Activated naive CD4-positive, alpha-beta T cell treated with anti-CD3 and anti-CD28 coated beads, Interleukin-2, amount 50 U/mL, for 24 hours (primary cell): ENCODE measurements around the gene GPRC5D.

ENCODE experiments used
- H3K27ac Mint-ChIP-seq: one replicate; pipeline ENCODE4 v1.8.0; 2021; ENCODE audit warnings: mild to moderate bottlenecking, mixed read lengths
- H3K27me3 Mint-ChIP-seq: one replicate; pipeline ENCODE4 v1.8.0; 2021; ENCODE audit warnings: mixed read lengths
- H3K36me3 Mint-ChIP-seq: one replicate; pipeline ENCODE4 v1.8.0; 2021; ENCODE audit warnings: mixed read lengths
- H3K4me1 Mint-ChIP-seq: one replicate; pipeline ENCODE4 v1.8.0; 2021; ENCODE audit warnings: mixed read lengths
- H3K4me3 Mint-ChIP-seq: one replicate; pipeline ENCODE4 v1.8.0; 2021; ENCODE audit warnings: mild to moderate bottlenecking, mixed read lengths
- H3K9me3 Mint-ChIP-seq: one replicate; pipeline ENCODE4 v1.8.0; 2021; ENCODE audit warnings: mixed read lengths

Gene GPRC5D

GRCh38 chr12:12892681-12893141, 59.3 kb downstream of the GPRC5D start:
- no peaks in the 10 kb centered on the region for H3K9me3 Mint-ChIP-seq
- no peak overlapping the region for H3K27ac Mint-ChIP-seq
- H3K4me1 Mint-ChIP-seq = peaks cover 7% of the 10 kb centered on the region
- H3K4me3 Mint-ChIP-seq = no peak overlapping the region
- H3K27me3 Mint-ChIP-seq = peaks cover 4% of the 10 kb centered on the region
- H3K36me3 Mint-ChIP-seq = no peaks in the 10 kb centered on the region

GRCh38 chr12:12891881-12892355, 60.1 kb downstream of the GPRC5D start:
- H3K36me3 Mint-ChIP-seq = no peaks in the 10 kb centered on the region
- peaks cover 4% of the 10 kb centered on the region for H3K27me3 Mint-ChIP-seq
- no peaks in the 10 kb centered on the region for H3K9me3 Mint-ChIP-seq
- peak overlapping the region; percentile 88 for H3K4me3 Mint-ChIP-seq
- H3K27ac Mint-ChIP-seq = no peak overlapping the region
- peaks cover 7% of the 10 kb centered on the region for H3K4me1 Mint-ChIP-seq

GRCh38 chr12:12891080-12891880, 60.7 kb downstream of the GPRC5D start, which contains the start of gene GPRC5A:
Gene GPRC5A, plus strand, starts transcription at chr12:12891562. Its CDS starts 16,688 bp downstream, at chr12:12908250.
- H3K27me3 Mint-ChIP-seq = peaks cover 4% of the 10 kb centered on the region
- peak within 1 kb of the TSS; percentile 86 for H3K27ac Mint-ChIP-seq

More at GRCh38 chr12:12891080-12891880, 60.7 kb downstream of the GPRC5D start, which contains the start of gene GPRC5A:
- Mint-ChIP-seq H3K4me3 (peak within 1 kb of the TSS; percentile 88), H3K9me3 (no peaks in the 10 kb centered on the region), H3K36me3 (no peaks in the 10 kb centered on the region), H3K4me1 (peaks cover 7% of the 10 kb centered on the region)
